GF-D8 (cell line): ENCODE results near the gene DLX6.

Experiments
- DNase-seq: peaks from one replicate; lab custom pipeline; 2025; lab: John Stamatoyannopoulos, UW

Gene DLX6

GRCh38 chr7:97011104-97011503 is 5.8 kb downstream of the DLX6 start:
- no peak for DNase-seq

GRCh38 chr7:97011536-97012364 is 6.4 kb downstream of the DLX6 start:
- no peak for DNase-seq

GRCh38 chr7:97012365-97013133 is 7.2 kb downstream of the DLX6 start:
- DNase-seq = no peak

- no peak for DNase-seq
These were observed 7.9 kb downstream of the DLX6 start for GRCh38 chr7:97013134-97013844.

GRCh38 chr7:97013845-97014134 is 8.4 kb downstream of the DLX6 start:
- DNase-seq = no peak

GRCh38 chr7:97014145-97014750 is 8.9 kb downstream of the DLX6 start:
- no peak for DNase-seq

- no peak for DNase-seq
These were observed 9.9 kb downstream of the DLX6 start for GRCh38 chr7:97015279-97015678.

GRCh38 chr7:97015756-97016380 is 10.5 kb downstream of the DLX6 start:
- no peak for DNase-seq

GRCh38 chr7:97016381-97017191 is 11.2 kb downstream of the DLX6 start:
- DNase-seq = no peak

GRCh38 chr7:97017192-97018125 is 12.1 kb downstream of the DLX6 start:
- DNase-seq = no peak

GRCh38 chr7:97018126-97018601 is 12.8 kb downstream of the DLX6 start:
- DNase-seq = no peak

GRCh38 chr7:97018791-97019531 is 13.6 kb downstream of the DLX6 start:
- no peak for DNase-seq

GRCh38 chr7:97019710-97020225 is 14.4 kb downstream of the DLX6 start:
- DNase-seq = no peak

- no peak for DNase-seq
These were observed 15.2 kb downstream of the DLX6 start for GRCh38 chr7:97020601-97020995.

- DNase-seq = no peak
These were observed 15.8 kb downstream of the DLX6 start for GRCh38 chr7:97020996-97021746.

GRCh38 chr7:97021747-97022490 is 16.6 kb downstream of the DLX6 start:
- DNase-seq = no peak
